MM.1S (cell line): ENCODE results near the gene APLN.

Source experiments
- DNase-seq: peaks from one replicate; pipeline ENCODE4 v3.0.0-alpha.2; 2015
- H2AFZ ChIP-seq: fragments of 300-600 bp; sonication (generic); 2 replicates; pipeline ENCODE4 v1.6.0; 2016; ENCODE audit warnings: antibody characterized with exemption, low read length
- H3F3A ChIP-seq: fragments of 300-600 bp; sonication (generic); 2 replicates; pipeline ENCODE4 v1.6.1; 2016; ENCODE audit warnings: mild to moderate bottlenecking, antibody characterized with exemption, low read length, moderate library complexity, mixed read lengths; ENCODE audit not compliant: insufficient read depth
- H3K27ac ChIP-seq: fragments of 300-600 bp; sonication (generic); 2 replicates; pipeline ENCODE4 v1.5.1; 2016; ENCODE audit warnings: mild to moderate bottlenecking, low read length
- H3K27me3 ChIP-seq: fragments of 300-600 bp; sonication (generic); replicated peaks from 2 replicates; pipeline ENCODE4 v1.6.0; 2016; ENCODE audit warnings: low read length; ENCODE audit not compliant: insufficient read depth
- H3K36me3 ChIP-seq: fragments of 300-600 bp; sonication (generic); replicated peaks from 2 replicates; pipeline ENCODE4 v1.6.1; 2016; ENCODE audit warnings: mild to moderate bottlenecking, low read length, mixed read lengths; ENCODE audit not compliant: insufficient read depth
- H3K4me1 ChIP-seq: fragments of 300-600 bp; sonication (generic); 2 replicates; pipeline ENCODE4 v1.6.1; 2016; ENCODE audit warnings: low read length, mixed read lengths
- H3K4me2 ChIP-seq: fragments of 300-600 bp; sonication (generic); 2 replicates; pipeline ENCODE4 v1.6.0; 2016; ENCODE audit warnings: low read depth, low read length
- H3K4me3 ChIP-seq: fragments of 300-600 bp; sonication (generic); 2 replicates; pipeline ENCODE4 v1.5.1; 2016; ENCODE audit warnings: low read length, mixed read lengths
- H3K79me2 ChIP-seq: fragments of 300-600 bp; sonication (generic); 2 replicates; pipeline ENCODE4 v1.6.1; 2016; ENCODE audit warnings: mixed run types, low read length, mixed read lengths
- H3K9ac ChIP-seq: fragments of 300-600 bp; sonication (generic); 2 replicates; pipeline ENCODE4 v1.6.1; 2016; ENCODE audit warnings: low read length, mixed read lengths
- H3K9me2 ChIP-seq: fragments of 300-600 bp; sonication (generic); replicated peaks from 2 replicates; pipeline ENCODE4 v1.6.1; 2016; ENCODE audit warnings: mild to moderate bottlenecking, low read length, mixed read lengths; ENCODE audit not compliant: insufficient read depth
- H3K9me3 ChIP-seq: fragments of 300-600 bp; sonication (generic); replicated peaks from 2 replicates; pipeline ENCODE4 v1.6.1; 2016; ENCODE audit warnings: mild to moderate bottlenecking, low read length, mixed read lengths; ENCODE audit not compliant: insufficient read depth
- H4K20me1 ChIP-seq: fragments of 300-600 bp; sonication (generic); 2 replicates; pipeline ENCODE4 v1.6.1; 2016; ENCODE audit warnings: mild to moderate bottlenecking, low read length, moderate library complexity, mixed read lengths; ENCODE audit not compliant: insufficient read depth
- CTCF ChIP-seq: fragments of 300-600 bp; sonication (generic); IDR thresholded peaks from 2 replicates; pipeline ENCODE4 v1.5.1; 2016; ENCODE audit warnings: antibody characterized with exemption, low read length, mixed read lengths
- EZH2 ChIP-seq: fragments of 300-600 bp; sonication (generic); optimal IDR thresholded peaks from 2 replicates; pipeline ENCODE3; 2017; ENCODE audit warnings: low read depth, mild to moderate bottlenecking, antibody characterized with exemption, low read length, mixed read lengths
- EZH2phosphoT487 ChIP-seq: fragments of 300-600 bp; sonication (generic); IDR thresholded peaks from 2 replicates; pipeline ENCODE4 v1.6.1; 2018; ENCODE audit warnings: antibody characterized with exemption, low read length

APLN gene

DNA sequence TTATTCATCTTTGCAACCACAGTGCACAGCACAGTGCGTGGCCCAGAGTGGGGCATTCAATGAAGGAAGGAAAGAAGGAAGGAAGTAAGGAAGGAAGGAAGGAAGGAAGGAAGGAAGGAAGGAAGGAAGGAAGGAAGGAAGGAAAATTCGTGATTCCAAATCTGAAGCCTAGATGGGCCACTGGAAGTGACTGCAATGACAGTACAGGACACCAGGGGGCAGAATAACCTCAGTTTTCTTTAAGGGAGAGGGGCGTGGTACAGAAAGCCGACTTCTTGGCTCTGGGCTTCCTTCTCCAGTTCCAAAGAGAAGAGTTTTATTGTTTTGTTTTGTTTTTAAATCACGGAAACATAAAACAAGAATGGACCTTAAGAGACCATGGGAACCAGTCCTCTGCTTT lies 47.8 kb downstream of the APLN start:
- TF ChIP-seq EZH2: no peak
- peak; percentile 73 for TF ChIP-seq CTCF
- Histone ChIP-seq H3K4me2 (peak overlapping the region; percentile 15; the same call in 1 of the 2 replicates), H4K20me1 (no peaks in the 10 kb centered on the region), H3K27me3 (no peaks in the 10 kb centered on the region), H3K27ac (no peak overlapping the region), H2AFZ (0 out of 2 replicates have a peak overlapping the region, but pooled peaks have one; percentile 30), H3K9me3 (no peaks in the 10 kb centered on the region), H3K4me1 (peaks cover 7% of the 10 kb centered on the region; the same call in 1 of the 2 replicates), H3K9ac (no peak overlapping the region), H3K36me3 (no peaks in the 10 kb centered on the region), H3F3A (no peaks in the 10 kb centered on the region), H3K79me2 (no peaks in the 10 kb centered on the region), H3K4me3 (no peak overlapping the region), H3K9me2 (no peaks in the 10 kb centered on the region)
- DNase-seq: peak; percentile 43

DNA sequence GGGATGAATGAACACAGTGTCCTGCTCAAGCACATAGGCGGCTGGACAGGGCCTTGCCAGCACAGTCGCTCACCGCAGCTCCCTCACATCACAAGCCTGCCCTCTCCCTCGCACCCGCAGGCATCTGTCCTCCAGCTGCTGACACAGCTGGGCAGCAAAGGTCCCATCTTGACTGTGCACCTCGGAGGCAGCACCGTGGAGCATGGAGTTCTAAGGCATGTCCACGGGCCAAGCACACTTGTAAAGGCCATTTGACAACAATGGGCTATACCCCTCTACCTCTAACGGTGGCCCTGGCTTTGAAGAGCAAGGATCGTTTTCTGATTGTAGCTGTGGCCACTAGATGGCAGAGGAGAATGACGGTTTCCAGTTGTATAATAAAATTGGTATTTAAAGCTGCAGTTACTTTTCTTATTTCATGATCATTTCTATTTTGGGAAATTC lies 53.8 kb downstream of the APLN start:
- Histone ChIP-seq H3K27ac (no peak overlapping the region), H3K9ac (no peak overlapping the region), H4K20me1 (no peaks in the 10 kb centered on the region), H3K4me3 (no peak overlapping the region), H3K4me2 (no peak overlapping the region), H3F3A (no peaks in the 10 kb centered on the region), H3K9me3 (no peaks in the 10 kb centered on the region), H2AFZ (no peak overlapping the region), H3K79me2 (no peaks in the 10 kb centered on the region), H3K27me3 (no peaks in the 10 kb centered on the region), H3K4me1 (peaks cover 7% of the 10 kb centered on the region; the same call in 1 of the 2 replicates), H3K36me3 (no peaks in the 10 kb centered on the region), H3K9me2 (no peaks in the 10 kb centered on the region)
- TF ChIP-seq EZH2: no peak
- peak; percentile 65 for TF ChIP-seq CTCF
- peak; percentile 35 for DNase-seq

- Histone ChIP-seq H2AFZ (no peak overlapping the region), H3K9ac (no peak overlapping the region), H3K79me2 (no peaks in the 10 kb centered on the region), H3K4me2 (no peak overlapping the region), H3K27me3 (no peaks in the 10 kb centered on the region), H3K27ac (no peak overlapping the region), H3K9me2 (no peaks in the 10 kb centered on the region), H3K4me3 (no peak overlapping the region), H3K4me1 (peaks cover 7% of the 10 kb centered on the region; the same call in 1 of the 2 replicates), H3K36me3 (no peaks in the 10 kb centered on the region), H3F3A (no peaks in the 10 kb centered on the region), H4K20me1 (no peaks in the 10 kb centered on the region), H3K9me3 (no peaks in the 10 kb centered on the region)
- no peak for TF ChIP-seq EZH2phosphoT487
- TF ChIP-seq EZH2: no peak
- TF ChIP-seq CTCF: no peak
- no peak for DNase-seq
These were observed 54.8 kb downstream of the APLN start for GRCh38 chrX:129599996-129600395.
